Measurements from ENCODE around the gene CYP19A1. TPM values are rescaled to one million over a fixed set of nuclear protein-coding genes. Genes with fewer than 3 reads are reported as not detected.
A peak's percentile ranks its signal among the peaks of the same experiment; 100 is the strongest.

CYP19A1 gene
- total RNA-seq, 1 donor from 2014 or later = not detected

DNA sequence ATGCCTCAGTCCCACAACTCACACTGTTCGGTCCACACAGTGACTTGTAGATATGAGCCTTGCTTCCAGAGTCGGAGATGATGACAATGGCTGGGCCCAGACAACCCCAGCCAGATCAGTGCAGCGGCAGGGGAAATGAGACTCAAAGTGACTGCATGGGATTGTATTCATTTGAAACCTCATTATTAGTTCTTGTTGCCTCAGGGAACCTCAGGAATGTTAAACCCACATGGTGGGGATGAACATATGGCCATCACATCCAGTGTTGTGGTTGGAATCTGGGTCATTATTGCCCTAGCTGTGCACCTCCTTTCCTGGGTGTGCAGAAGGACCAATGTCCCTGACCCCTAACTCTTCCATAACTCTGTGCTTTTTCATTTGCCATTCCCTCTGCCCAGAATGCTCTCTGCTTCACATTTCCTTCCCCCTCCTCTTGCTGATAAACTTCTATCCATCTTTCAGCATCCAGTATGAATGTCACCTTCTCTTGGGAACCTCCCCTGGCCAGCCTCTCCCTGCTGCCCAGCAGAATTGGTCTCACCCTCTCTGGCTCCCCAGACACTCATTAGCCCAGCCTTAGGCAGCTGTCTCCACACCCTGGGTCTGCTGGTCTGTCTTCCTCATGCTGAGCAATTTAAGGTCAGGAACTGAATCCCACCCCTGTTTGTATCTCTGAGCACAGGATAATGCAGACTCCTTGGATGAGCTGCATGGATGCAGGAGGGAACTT is 176.7 kb downstream of the CYP19A1 start:
- TF ChIP-seq, protein P1, sequence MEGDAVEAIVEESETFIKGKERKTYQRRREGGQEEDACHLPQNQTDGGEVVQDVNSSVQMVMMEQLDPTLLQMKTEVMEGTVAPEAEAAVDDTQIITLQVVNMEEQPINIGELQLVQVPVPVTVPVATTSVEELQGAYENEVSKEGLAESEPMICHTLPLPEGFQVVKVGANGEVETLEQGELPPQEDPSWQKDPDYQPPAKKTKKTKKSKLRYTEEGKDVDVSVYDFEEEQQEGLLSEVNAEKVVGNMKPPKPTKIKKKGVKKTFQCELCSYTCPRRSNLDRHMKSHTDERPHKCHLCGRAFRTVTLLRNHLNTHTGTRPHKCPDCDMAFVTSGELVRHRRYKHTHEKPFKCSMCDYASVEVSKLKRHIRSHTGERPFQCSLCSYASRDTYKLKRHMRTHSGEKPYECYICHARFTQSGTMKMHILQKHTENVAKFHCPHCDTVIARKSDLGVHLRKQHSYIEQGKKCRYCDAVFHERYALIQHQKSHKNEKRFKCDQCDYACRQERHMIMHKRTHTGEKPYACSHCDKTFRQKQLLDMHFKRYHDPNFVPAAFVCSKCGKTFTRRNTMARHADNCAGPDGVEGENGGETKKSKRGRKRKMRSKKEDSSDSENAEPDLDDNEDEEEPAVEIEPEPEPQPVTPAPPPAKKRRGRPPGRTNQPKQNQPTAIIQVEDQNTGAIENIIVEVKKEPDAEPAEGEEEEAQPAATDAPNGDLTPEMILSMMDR (IDR thresholded peaks at IDR 0.05; ENCODE audit: unreplicated experiment) = no peak
- no peaks in the 10 kb centered on the region for H3K9me3 Mint-ChIP-seq (ENCODE audit: unreplicated experiment)
- H3K27me3 Mint-ChIP-seq (ENCODE audit: unreplicated experiment) = no peaks in the 10 kb centered on the region
- H3K36me3 Mint-ChIP-seq (ENCODE audit: low read depth, unreplicated experiment) = no peaks in the 10 kb centered on the region
- DNase-seq (ENCODE audit: low spot score) = no peak
- H3K4me1 Mint-ChIP-seq (ENCODE audit: unreplicated experiment) = no peaks in the 10 kb centered on the region
- no peak overlapping the region for H3K4me3 Mint-ChIP-seq (ENCODE audit: unreplicated experiment)
- H3K27ac Mint-ChIP-seq (ENCODE audit: unreplicated experiment) = no peak overlapping the region

DNA sequence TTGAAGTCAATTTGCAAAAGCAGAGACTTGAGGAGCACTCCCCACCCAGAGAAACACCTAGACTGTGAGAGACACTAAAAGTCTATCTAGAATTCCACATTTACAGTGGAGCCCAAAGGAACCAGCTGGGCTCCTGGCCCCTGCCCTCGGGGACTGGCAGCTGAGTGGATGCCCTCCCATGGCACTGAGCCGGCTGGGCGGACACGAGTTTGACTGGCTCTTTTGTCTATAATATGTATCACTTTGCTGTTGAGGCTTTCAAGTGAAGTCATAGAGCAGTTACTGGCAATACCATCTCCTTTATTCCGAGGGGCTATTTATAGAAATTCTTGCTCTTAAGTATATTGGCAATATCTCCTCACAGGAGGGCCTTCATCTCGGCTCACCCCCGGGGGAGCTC is 177.9 kb downstream of the CYP19A1 start:
- no peaks in the 10 kb centered on the region for H3K9me3 Mint-ChIP-seq (ENCODE audit: unreplicated experiment)
- H3K4me3 Mint-ChIP-seq (ENCODE audit: unreplicated experiment) = no peak overlapping the region
- H3K36me3 Mint-ChIP-seq (ENCODE audit: low read depth, unreplicated experiment) = no peaks in the 10 kb centered on the region
- H3K27ac Mint-ChIP-seq (ENCODE audit: unreplicated experiment) = no peak overlapping the region
- TF ChIP-seq, protein P1 (IDR thresholded peaks at IDR 0.05; ENCODE audit: unreplicated experiment) = no peak
- H3K4me1 Mint-ChIP-seq (ENCODE audit: unreplicated experiment) = no peaks in the 10 kb centered on the region
- no peak for DNase-seq (ENCODE audit: low spot score)
- peaks cover 1% of the 10 kb centered on the region for H3K27me3 Mint-ChIP-seq (ENCODE audit: unreplicated experiment)

Small RNA genes within 50 kb of the gene (microRNA-seq; reads per million reads assigned to microRNA genes)
- gene MIR4713 (ENCODE audit: unreplicated experiment) (1.7 reads per million, percentile 26 among the genes with 10 or more reads in this experiment), gene MIR7973-1 (ENCODE audit: unreplicated experiment) (not detected), gene MIR7973-2 (ENCODE audit: unreplicated experiment) (not detected)

Other genes starting within 250 kb of the CYP19A1 start
- 0.77 TPM for gene TNFAIP8L3, start 243.7 kb downstream of the CYP19A1 start, total RNA-seq (ENCODE audit: unreplicated experiment)
- 0.21 TPM for gene GLDN, start 3.1 kb upstream of the CYP19A1 start, total RNA-seq (ENCODE audit: unreplicated experiment)